Fibroblast of lung (primary cell): ENCODE results near the gene RIOK1.

Experiments used
- CTCF ChIP-seq, 2 donors: IDR thresholded peaks in 1 of 2; conservative IDR thresholded peaks in 1 of 2; 1 replicate in 1 of 2; 2 replicates in 1 of 2; pipeline ENCODE4 v1.5.1; 2011 to 2012; ENCODE audit warnings: low read length in 2 of 2, control low read depth in 1 of 2, inconsistent platforms in 1 of 2, low read depth in 1 of 2, mild to moderate bottlenecking in 1 of 2
- EZH2 ChIP-seq: IDR thresholded peaks from 2 replicates; pipeline ENCODE4 v1.5.1; 2012; ENCODE audit warnings: low read length, control low read depth, mild to moderate bottlenecking; ENCODE audit errors: missing control alignments

DNA sequence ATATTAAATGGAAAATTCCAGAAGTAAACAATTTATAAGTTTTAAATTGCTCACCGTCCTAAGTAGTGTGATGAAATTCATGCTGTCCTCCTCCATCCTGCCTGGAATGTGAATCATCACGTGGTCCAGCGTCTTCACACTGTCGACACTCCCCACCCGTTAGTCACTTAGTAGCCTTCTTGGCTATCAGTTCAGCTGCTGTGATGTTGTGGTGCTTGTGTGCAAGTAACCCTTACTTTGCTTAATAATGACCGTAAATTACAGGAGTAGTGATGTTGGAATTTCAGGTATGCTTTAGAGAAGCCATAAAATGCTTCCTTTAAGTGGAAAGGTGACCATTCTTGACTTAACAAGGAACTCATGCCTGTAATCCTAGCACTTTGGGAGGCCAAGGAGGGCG is 25.2 kb downstream of the RIOK1 start:
- TF ChIP-seq CTCF (conservative IDR thresholded peaks at IDR 0.05 in 1 of 2, IDR thresholded peaks at IDR 0.05 in 1 of 2; ENCODE audit: low read depth in 1 of 2, low read length in 2 of 2) (no peak), EZH2 (no peak)
